NCI-H1930 (cell line): ENCODE results near the gene TP53.

Source experiments
- DNase-seq, 2 experiments: peaks; one replicate each; lab custom pipeline; 2025; lab: John Stamatoyannopoulos, UW

The TP53 gene

GRCh38 chr17:7706631-7707354 lies 19.5 kb upstream of the TP53 start:
- DNase-seq = no peak

- DNase-seq = no peak
Observed at GRCh38 chr17:7705269-7706255, 18.3 kb upstream of the TP53 start.

- peak; percentile 41 to 55 for DNase-seq
Observed at GRCh38 chr17:7704601-7705268, 17.4 kb upstream of the TP53 start, which contains the start of gene EFNB3. TSS of gene EFNB3 (plus strand) at chr17:7705202. CDS start at chr17:7705599, 397 bp downstream.

- DNase-seq = peak; percentile 64 to 66
Observed at GRCh38 chr17:7703584-7704479, 16.5 kb upstream of the TP53 start.

- no peak for DNase-seq
Observed at GRCh38 chr17:7702776-7703175, 15.5 kb upstream of the TP53 start.

- DNase-seq = no peak
Observed at GRCh38 chr17:7701681-7702080, 14.4 kb upstream of the TP53 start.

GRCh38 chr17:7700510-7700909 lies 13.2 kb upstream of the TP53 start:
- DNase-seq = no peak

GRCh38 chr17:7697828-7698588 lies 10.7 kb upstream of the TP53 start:
- DNase-seq = no peak

GRCh38 chr17:7695586-7695985 lies 8.3 kb upstream of the TP53 start:
- no peak for DNase-seq

- DNase-seq = no peak
Observed at GRCh38 chr17:7688808-7689316, 1.6 kb upstream of the TP53 start.

GRCh38 chr17:7687908-7688807 lies 868 bp upstream of the TP53 start, which contains the start of gene WRAP53:
TSS of gene WRAP53 (plus strand) at chr17:7688477. CDS start at chr17:7688649, 172 bp downstream.
- DNase-seq = peak; percentile 95 to 97

- DNase-seq = peak; percentile 74 to 81
Observed at GRCh38 chr17:7686222-7687071, 843 bp downstream of the TP53 start.

GRCh38 chr17:7685533-7686221 lies 1.6 kb downstream of the TP53 start:
- peak; percentile 84 to 94 for DNase-seq

- no peak for DNase-seq
Observed at GRCh38 chr17:7684851-7685532, 2.3 kb downstream of the TP53 start.

- DNase-seq = no peak
Observed at GRCh38 chr17:7677388-7678067, 9.8 kb downstream of the TP53 start.

GRCh38 chr17:7676533-7676932 lies 10.8 kb downstream of the TP53 start:
- DNase-seq = no peak
